Measurements from ENCODE around the gene PKDREJ.

- TF ChIP-seq YY1 (IDR thresholded peaks at IDR 0.05; ENCODE audit: insufficient read depth, insufficient read length): no peak
- no peak for TF ChIP-seq SUZ12 (IDR thresholded peaks at IDR 0.05; ENCODE audit: extremely low read depth, insufficient read depth, insufficient read length)
Observed at GRCh38 chr22:46225631-46226030, 37.5 kb downstream of the PKDREJ start.
